Kidney (tissue), 14 donors: Measurements from ENCODE around the gene NFU1. TPM values are rescaled to one million over a fixed set of nuclear protein-coding genes. Genes with fewer than 3 reads are reported as not detected.

Experiments used
- DNase-seq, 5 donors: peaks; one replicate each; pipeline ENCODE4 v3.0.0-alpha.2; 2013 to 2020
- FAIRE-seq: peaks from 2 replicates; lab custom pipeline; 2012; peaks lifted over from hg19 to GRCh38; lab: Jason Lieb, UNC
- H3K27ac ChIP-seq, 2 donors: one replicate each; pipeline ENCODE4 v1.7.0; 2013; ENCODE audit warnings: low read depth in 2 of 2, low read length in 2 of 2, inconsistent platforms in 1 of 2
- H3K27me3 ChIP-seq: one replicate; pipeline ENCODE4 v1.7.1; 2013; ENCODE audit warnings: low read length, inconsistent platforms; ENCODE audit not compliant: control insufficient read depth, insufficient read depth
- H3K36me3 ChIP-seq, 3 donors: one replicate each; pipeline versions ENCODE4 v1.7.0 to v1.7.1; 2013; ENCODE audit warnings: low read length in 3 of 3, control low read depth in 1 of 3, inconsistent platforms in 1 of 3; ENCODE audit not compliant: insufficient read depth in 3 of 3, control insufficient read depth in 2 of 3
- H3K4me1 ChIP-seq, 3 donors: one replicate each; pipeline versions ENCODE4 v1.7.0 to v1.7.1; 2013; ENCODE audit warnings: low read length in 3 of 3, inconsistent platforms in 1 of 3, low read depth in 1 of 3; ENCODE audit not compliant: control insufficient read depth in 2 of 3, insufficient read depth in 2 of 3
- H3K4me3 ChIP-seq, 3 donors: one replicate each; pipeline versions ENCODE4 v1.7.0 to v1.8.1; 2013; ENCODE audit warnings: low read length in 3 of 3, control low read depth in 1 of 3, inconsistent platforms in 1 of 3
- H3K9ac ChIP-seq, 3 donors: one replicate each; pipeline versions ENCODE4 v1.7.0 to v1.7.1; 2013; ENCODE audit warnings: low read length in 3 of 3, control low read depth in 1 of 3, inconsistent platforms in 1 of 3
- H3K9me3 ChIP-seq, 3 donors: one replicate each; pipeline versions ENCODE4 v1.7.0 to v1.7.1; 2013; ENCODE audit warnings: low read length in 3 of 3, control low read depth in 1 of 3, inconsistent platforms in 1 of 3; ENCODE audit not compliant: control insufficient read depth in 2 of 3, insufficient read depth in 1 of 3
- intact Hi-C: fragments of 100-400 bp; cut with DNase I; formaldehyde crosslinking; loops from one replicate; pipeline ENCODE4 v1.11.1; 2022
- polyA plus RNA-seq: library from polyadenylated mRNA; stranded (reverse); fragments of 350-450 nt; fragmentation: Illumina TruSeq; extraction: RNeasy Lipid Tissue Mini Kit (QIAGEN cat#74804); gene quantifications from one replicate; pipeline ENCODE4 v1.2.3, GENCODE V29; 2014; ENCODE audit warnings: low read depth, low replicate concordance; ENCODE audit not compliant: insufficient read depth
- total RNA-seq: library from RNA; stranded (reverse); fragmentation: NEBNext Ultra II Directional; extraction: Animal tissue kit (Norgen Biotek cat#: 25700); gene quantifications from one replicate; pipeline ENCODE4 v1.2.1, GENCODE V29; 2021
- TF ChIP-seq, protein P1 (sequence below): IDR thresholded peaks from 3 replicates; pipeline ENCODE4 v1.5.1; 2012; ENCODE audit warnings: mild to moderate bottlenecking, moderate library complexity, borderline replicate concordance; ENCODE audit not compliant: insufficient read depth; ENCODE audit errors: extremely low read depth
- donor health status: control.
- donor health status: control.
- donor health status: control.
- donor health status: control.
- donor health status: control.
- donor health status: DM: yes; HTN: yes; CAD: no.
- donor health status: Normal renal cell carcinoma (clear cell type).

The NFU1 gene
- total and polyA plus RNA-seq, 2 donors from 2014 or later: 40.2 to 120 TPM

GRCh38 chr2:69434753-69435152 lies 2.5 kb downstream of the NFU1 start:
- peaks cover 0 to 20% (median 7%) of the 10 kb centered on the region in 3 donors for H3K4me1 ChIP-seq
- no peak overlapping the region for H3K27ac ChIP-seq
- TF ChIP-seq, protein P1, sequence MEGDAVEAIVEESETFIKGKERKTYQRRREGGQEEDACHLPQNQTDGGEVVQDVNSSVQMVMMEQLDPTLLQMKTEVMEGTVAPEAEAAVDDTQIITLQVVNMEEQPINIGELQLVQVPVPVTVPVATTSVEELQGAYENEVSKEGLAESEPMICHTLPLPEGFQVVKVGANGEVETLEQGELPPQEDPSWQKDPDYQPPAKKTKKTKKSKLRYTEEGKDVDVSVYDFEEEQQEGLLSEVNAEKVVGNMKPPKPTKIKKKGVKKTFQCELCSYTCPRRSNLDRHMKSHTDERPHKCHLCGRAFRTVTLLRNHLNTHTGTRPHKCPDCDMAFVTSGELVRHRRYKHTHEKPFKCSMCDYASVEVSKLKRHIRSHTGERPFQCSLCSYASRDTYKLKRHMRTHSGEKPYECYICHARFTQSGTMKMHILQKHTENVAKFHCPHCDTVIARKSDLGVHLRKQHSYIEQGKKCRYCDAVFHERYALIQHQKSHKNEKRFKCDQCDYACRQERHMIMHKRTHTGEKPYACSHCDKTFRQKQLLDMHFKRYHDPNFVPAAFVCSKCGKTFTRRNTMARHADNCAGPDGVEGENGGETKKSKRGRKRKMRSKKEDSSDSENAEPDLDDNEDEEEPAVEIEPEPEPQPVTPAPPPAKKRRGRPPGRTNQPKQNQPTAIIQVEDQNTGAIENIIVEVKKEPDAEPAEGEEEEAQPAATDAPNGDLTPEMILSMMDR: no peak
- H3K9ac ChIP-seq: peak overlapping the region in 1 of 3 donors; percentile 39
- H3K36me3 ChIP-seq: peaks cover 2 to 6% (median 5%) of the 10 kb centered on the region in 3 donors
- no peak overlapping the region for H3K4me3 ChIP-seq
- H3K9me3 ChIP-seq: no peaks in the 10 kb centered on the region
- FAIRE-seq (no peak), DNase-seq (no peak)
- intact Hi-C loops: no loop called here
- no peaks in the 10 kb centered on the region for H3K27me3 ChIP-seq

DNA sequence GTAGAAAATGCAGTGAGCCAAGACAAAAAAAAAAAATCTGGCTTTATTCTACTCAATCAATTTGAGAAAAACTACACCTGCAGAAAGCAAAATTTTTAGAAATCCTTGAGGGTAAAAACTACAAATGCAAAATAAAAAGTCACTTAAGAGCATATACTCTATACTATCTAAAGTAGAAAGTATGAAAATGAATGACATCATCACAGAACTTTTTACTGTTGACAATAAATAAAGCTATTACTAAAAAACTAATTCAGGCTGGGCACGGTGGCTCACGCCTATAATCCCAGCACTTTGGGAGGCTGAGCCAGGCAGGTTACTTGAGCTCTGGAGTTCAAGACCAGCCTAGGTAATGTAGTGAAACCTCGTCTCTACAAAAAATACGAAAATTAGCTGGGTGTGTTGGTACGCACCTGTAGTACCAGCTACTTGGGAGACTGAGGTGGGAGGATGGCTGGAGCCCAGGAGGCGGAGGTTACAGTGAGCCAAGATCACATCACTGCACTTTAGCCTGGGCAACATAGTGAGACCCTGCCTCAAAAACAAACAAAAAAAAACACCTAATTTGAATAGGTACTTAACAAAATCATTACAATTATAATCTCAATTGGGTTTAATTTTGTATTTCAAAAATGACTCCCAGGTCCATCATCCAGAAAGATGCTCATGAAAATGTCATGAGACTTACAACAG lies 7.6 kb downstream of the NFU1 start:
- Histone ChIP-seq H3K9me3 (no peaks in the 10 kb centered on the region), H3K4me3 (no peak overlapping the region), H3K27me3 (no peaks in the 10 kb centered on the region), H3K36me3 (peaks cover 2 to 13% (median 6%) of the 10 kb centered on the region in 3 donors), H3K27ac (no peak overlapping the region), H3K4me1 (peaks cover 0 to 5% (median 0%) of the 10 kb centered on the region in 3 donors), H3K9ac (no peak overlapping the region)
- TF ChIP-seq, protein P1: no peak
- intact Hi-C loops: no loop called here
- DNase-seq (no peak), FAIRE-seq (no peak)

DNA sequence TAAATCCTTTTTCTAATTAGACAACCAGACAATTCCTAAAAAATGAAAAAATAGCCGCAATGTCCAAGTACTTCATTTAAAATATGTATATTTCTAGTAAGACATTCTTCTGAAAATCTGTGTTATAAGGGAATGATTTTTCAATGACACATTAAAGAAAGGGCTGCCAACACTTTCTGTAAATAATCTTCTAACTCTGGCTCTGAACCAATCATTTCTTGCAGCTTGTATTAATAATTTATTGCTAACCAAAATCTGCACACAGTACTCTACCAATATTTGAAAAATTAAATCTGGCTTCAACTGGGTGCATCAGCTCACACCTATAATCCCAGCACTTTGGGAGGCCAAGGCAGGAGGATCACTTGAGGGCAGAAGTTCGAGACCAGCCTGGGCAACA lies 8.3 kb downstream of the NFU1 start:
- Histone ChIP-seq H3K27ac (peak overlapping the region in 1 of 2 donors; percentile 2), H3K4me1 (peaks cover 0 to 5% (median 0%) of the 10 kb centered on the region in 3 donors), H3K9ac (peak overlapping the region in 1 of 3 donors; percentile 46), H3K9me3 (no peaks in the 10 kb centered on the region), H3K36me3 (peaks cover 2 to 13% (median 6%) of the 10 kb centered on the region in 3 donors), H3K27me3 (no peaks in the 10 kb centered on the region), H3K4me3 (no peak overlapping the region)
- no peak for DNase-seq
- intact Hi-C loops: no loop called here
- FAIRE-seq: no peak
- TF ChIP-seq, protein P1: no peak
